NCI-H146 (cell line): ENCODE results near the gene ETFA.

Source experiments
- DNase-seq: peaks from one replicate; lab custom pipeline; 2025; lab: John Stamatoyannopoulos, UW

ETFA gene

GRCh38 chr15:76169911-76170800 is 141.1 kb downstream of the ETFA start:
- no peak for DNase-seq

- DNase-seq = no peak
These were observed 142.3 kb downstream of the ETFA start for GRCh38 chr15:76169018-76169417.

- DNase-seq = no peak
These were observed 142.9 kb downstream of the ETFA start for GRCh38 chr15:76168237-76168984.

- DNase-seq = no peak
These were observed 145.3 kb downstream of the ETFA start for GRCh38 chr15:76165951-76166350.
